Measurements from ENCODE around the gene KCTD11.
"Not testable (repeated sequence)": the region's sequence is repeated elsewhere in the genome, so short reads cannot be mapped to it uniquely, and the experiment has no call there.

Gene KCTD11

DNA sequence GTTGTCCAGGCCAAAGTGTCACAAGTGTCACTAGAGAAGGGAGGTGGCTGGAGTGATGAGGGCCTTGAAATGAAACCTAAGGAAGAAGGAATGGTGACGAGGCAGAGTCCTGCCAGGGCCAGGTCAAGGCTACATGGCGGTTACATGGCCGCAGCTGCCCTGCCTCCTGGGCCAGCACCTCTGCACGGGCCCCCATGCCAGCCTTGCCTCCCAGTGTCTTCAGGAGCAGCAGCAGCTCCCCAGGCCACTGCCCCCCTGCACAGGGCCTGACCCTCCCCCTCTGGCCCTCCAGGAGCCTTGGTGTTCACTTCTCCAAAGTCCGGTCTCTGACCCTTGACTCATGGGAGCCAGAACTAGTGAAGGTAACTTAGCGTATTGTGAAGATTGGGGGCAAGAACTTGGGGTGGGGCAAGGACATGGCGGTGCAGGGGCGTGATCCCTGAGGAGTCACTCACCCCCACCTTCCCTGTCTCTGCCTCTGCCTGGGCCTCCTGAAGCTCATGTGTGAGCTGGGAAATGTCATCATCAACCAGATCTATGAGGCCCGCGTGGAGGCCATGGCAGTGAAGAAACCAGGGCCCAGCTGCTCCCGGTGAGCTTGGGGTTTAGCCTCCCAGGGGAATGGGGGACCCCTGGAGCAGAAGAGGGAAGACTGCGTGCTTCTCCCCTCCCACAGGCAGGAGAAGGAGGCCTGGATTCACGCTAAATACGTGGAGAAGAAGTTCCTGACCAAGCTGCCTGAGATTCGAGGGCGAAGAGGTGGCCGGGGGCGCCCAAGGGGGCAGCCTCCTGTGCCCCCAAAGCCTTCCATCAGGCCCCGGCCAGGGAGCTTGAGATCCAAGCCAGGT, 4.1 kb upstream of the KCTD11 start:
- DNase-seq = no peak

DNA sequence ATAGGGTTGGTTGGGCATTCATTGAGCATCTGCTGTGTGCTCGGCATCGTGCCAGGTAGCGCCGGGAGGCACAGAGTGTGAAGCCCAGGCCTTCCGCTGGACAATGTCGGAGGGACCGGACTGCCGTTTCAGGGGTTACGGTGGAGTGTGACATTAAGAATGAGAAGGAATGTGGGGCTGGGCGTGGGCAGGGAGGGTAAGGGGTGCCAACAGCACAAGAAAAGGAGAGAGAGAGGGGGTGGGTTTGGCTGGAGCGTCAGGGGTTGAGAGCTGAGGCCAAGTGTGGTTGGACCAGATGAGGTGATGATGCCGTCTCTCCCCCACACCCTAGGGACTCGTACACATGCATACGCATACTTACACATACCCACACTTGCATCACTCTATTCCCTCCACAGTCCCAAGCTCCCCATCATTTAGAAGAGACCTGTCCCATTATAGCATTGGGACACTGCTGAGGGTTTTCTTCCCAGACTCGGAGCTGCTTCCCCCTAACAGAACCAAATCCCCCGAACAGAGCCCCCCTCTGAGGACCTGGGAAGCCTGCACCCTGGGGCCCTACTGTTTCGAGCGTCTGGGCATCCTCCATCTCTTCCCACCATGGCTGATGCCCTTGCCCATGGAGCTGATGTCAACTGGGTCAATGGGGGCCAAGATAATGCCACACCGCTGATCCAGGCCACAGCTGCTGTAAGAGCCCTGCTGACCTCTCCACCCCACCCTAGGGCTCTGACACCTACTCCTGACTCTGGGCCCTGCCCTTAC, 3.3 kb upstream of the KCTD11 start:
- no peak for DNase-seq

DNA sequence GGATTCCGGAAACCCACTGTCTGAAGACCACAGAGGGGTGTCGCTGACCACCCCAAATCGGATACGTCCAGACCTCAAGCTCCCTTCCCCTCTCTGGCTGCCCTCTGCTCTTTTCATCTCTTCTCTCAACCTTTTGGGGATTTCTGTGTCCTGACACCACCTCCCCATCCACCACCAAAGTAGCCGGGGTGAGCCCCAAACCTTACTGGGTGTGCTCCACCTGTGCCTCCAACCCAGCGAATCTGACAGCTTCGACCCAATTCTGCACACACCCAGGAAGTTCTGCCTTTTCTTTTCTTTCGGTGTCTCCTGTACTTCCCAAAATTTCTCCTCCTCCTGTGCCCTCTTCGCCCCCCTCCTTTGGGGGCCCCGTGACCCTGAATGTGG, 534 bp downstream of the KCTD11 start:
- DNase-seq = peak; percentile 26

DNA sequence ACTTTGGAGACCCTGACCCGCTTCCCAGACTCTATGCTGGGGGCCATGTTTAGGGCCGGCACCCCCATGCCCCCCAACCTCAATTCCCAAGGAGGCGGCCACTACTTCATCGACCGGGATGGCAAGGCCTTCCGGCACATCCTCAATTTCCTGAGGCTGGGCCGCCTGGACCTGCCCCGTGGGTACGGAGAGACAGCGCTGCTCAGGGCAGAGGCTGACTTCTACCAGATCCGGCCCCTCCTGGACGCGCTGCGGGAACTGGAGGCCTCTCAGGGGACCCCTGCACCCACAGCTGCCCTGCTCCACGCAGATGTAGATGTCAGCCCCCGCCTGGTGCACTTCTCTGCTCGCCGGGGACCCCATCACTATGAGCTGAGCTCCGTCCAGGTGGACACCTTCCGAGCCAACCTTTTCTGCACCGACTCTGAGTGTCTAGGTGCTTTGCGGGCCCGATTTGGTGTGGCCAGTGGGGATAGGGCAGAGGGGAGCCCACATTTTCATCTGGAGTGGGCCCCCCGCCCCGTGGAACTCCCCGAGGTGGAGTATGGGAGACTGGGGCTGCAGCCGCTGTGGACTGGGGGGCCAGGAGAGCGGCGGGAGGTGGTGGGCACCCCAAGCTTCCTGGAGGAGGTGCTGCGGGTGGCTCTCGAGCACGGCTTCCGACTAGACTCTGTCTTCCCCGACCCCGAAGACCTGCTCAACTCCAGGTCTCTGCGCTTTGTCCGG, 1.1 kb downstream of the KCTD11 start:
- no peak for DNase-seq

DNA sequence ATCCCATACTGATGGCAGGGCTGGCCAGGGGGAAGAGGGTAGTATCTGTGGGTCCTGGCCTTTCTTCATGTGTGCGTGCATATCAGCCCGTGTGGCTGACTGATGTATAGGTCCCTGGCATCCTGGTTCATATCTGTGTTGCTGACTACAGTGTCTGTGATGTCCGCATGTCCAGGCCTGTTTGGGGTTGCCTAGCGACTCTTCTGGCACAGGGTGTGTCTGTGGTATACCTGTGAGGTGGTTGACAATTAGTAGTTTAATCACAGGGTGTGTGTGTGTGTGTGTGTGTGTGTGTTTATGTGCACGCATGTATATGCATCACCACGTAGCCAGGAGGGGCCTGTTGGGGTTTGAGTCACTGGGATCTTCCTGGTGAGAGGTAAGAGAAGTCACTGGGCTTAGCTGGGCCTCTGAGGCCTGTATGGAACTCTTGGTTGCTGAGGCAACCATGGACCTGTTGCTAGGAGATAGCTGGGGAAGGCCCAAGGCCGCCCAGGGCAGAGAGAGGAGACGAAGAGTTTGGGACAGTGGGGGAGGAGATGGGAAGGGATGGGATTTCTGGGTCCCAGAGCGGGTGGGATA, 2.4 kb downstream of the KCTD11 start:
- peak; percentile 27 for DNase-seq

DNA sequence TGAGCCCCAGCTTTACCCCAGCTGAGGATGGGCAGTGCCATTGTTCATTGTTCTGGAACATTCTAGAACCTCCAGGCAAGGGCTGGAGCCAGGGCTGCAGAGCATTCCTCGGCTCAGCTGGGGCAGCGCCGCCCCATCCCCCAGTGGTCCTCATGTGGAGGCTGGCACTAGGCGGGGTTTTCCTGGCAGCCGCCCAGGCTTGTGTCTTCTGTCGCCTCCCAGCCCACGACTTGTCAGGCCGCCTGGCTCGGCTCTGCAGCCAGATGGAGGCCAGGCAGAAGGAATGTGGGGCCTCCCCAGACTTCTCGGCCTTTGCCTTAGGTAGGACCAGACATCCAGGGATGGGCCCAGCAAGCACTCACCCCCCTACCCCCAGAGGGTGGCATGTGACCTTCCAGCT, 3.1 kb downstream of the KCTD11 start, which contains the start of gene TMEM95:
TMEM95 (plus strand) TSS at position 104 of the 400 bp plus-strand sequence; CDS start at position 153, 49 bp downstream.
- DNase-seq = no peak

DNA sequence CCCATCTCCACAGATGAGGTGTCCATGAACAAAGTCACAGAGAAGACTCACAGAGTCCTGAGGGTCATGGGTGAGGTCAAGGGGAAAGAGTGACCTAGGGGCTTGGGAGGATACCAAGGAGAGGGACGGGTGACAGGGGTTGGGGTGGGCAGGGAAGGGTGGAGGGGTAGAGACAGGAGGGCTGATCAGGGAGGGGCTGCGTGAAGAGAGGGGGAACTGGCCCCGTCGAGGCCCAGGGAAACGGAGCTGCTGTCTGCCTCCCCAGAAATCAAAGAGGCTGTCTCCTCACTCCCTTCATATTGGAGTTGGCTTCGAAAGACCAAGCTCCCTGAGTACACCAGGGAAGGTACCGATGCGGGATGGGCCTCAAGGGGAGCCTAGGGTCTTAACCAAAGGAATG, 3.6 kb downstream of the KCTD11 start:
- DNase-seq = no peak

DNA sequence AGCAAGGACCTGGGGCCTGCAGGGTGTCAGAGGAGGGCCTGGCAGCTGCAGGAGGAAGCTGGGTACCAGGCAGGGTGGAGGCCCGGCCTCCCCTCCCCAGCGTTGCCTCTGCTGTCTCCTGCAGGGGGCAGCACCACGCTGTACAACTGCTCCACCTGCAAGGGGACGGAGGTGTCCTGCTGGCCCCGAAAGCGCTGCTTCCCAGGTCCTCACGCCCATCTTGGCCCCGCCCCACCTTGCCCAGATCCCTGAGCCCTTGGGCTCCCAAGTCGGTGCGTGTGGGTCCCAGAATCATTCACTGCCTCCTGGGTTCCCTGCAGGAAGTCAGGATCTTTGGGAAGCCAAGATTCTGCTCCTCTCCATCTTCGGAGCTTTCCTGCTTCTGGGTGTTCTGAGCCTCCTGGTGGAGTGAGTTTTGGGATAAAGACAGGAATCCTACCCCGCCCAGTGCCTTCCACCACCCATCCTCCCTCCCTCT, 4.1 kb downstream of the KCTD11 start:
- DNase-seq = peak; percentile 88

DNA sequence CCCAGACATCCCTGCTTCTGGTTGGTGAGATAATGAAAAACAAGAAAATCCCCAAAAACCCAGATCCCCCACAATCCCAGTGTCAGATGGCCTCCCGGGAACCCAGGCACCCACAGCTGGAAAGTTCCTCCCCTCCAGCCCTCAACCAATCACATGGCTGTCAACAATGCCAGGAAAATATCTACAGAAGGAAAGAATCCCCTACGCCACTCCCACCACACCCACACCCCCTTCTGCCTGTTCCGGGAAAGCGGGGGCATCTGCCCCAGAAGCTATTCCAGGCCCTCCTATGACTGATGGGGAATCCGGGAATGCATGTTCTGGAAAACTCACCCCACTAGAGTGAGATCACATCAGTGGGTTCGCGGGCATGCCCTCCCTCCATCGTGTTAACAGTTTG, 4.8 kb downstream of the KCTD11 start:
- no peak for DNase-seq

DNA sequence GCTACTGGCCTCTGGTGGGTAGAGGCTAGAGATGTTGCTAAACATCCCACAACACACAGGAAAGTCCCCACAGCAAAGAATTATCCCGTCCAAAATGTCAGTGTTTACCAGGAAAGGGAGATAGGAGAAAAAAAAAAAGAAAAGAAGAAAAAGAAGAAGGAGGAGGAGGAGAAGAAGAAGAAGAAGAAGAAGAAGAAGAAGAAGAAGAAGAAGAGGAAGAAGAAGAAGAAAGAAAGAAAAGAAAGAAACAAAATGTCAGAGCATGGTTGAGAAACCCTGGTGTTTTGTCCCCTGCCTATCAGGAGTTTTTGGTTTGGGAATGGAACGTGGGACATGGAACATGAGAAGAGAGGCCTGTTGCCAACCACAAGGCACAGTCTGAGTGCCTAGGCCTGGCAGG, 5.4 kb downstream of the KCTD11 start:
- DNase-seq = no peak

DNA sequence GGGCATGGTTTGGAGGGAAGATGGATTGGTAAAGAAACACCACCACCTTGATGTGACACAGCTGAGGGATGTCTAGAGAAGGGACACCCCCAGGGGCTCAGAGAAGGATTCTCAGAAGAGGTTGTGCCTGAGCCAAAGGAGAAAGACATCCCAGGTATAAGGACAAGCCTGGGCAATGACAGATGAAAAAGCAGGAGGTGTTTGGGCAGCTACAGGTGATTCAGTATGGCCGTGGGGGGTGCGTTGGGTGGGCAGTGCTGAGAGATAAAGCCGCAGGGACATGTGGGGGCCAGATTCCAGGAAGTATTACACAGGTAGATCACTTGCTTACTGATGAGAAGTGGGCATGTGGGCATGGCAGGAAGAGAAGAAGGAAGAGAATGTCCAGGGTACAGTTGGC, 9.9 kb downstream of the KCTD11 start:
- DNase-seq = no peak

DNA sequence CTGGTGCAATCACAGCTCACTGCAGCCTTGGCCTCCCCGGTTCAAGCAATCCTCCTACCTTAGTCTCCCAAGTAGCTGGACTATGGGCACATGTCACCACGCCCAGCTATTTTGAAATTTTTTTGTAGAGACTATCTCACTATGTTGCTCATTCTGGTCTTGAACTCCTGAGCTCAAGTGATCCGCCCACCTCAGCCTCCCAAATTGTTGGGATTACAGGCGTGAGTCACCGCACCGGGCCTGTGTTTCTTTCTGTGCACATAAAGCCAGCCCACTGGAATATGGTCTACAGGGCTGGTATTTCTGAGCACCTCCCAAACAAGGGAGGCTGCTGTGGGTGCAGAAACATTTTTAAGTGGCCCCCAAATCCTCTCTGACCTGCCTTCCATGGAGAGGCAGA, 11.3 kb downstream of the KCTD11 start:
- DNase-seq = no peak

DNA sequence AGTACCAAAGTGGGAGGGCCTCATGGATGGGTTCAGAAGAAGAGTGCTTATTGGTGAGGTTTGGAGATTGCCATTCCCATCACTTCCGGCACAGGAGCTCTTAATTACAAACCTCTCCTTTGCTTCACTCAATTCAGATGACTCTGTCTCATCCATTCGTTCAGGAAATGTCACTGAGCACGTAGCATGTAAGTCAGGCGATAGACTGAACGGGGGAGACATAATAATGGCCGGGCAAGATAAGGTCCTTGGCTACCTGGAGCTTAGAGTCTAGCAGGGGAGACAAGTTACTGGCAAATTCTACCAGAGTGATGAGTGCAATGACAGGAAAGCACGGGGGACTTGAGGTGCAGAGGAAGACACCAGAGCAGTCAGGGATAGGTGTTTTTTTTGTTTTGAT, 14.0 kb downstream of the KCTD11 start:
- not testable (repeated sequence) for DNase-seq

DNA sequence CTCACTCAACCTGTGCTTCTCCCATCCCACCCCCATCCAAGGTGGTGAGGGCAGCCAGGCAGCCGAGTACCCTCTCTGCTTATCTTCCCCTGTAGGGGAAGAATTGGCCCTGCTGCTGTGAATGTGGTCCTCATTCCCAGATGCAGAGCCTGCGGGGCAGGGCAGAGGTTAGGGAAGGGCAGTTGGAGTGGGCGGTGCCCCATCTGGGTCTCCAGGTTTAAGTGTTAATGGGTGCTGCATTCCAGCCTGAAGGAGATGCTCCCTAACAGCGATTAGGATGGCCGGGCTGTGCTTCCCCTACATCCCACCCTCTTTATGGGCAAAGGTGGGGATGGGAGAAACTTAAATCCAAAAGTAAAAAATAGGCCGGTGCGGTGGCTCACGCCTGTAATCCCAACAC, 15.1 kb downstream of the KCTD11 start:
- DNase-seq = no peak

DNA sequence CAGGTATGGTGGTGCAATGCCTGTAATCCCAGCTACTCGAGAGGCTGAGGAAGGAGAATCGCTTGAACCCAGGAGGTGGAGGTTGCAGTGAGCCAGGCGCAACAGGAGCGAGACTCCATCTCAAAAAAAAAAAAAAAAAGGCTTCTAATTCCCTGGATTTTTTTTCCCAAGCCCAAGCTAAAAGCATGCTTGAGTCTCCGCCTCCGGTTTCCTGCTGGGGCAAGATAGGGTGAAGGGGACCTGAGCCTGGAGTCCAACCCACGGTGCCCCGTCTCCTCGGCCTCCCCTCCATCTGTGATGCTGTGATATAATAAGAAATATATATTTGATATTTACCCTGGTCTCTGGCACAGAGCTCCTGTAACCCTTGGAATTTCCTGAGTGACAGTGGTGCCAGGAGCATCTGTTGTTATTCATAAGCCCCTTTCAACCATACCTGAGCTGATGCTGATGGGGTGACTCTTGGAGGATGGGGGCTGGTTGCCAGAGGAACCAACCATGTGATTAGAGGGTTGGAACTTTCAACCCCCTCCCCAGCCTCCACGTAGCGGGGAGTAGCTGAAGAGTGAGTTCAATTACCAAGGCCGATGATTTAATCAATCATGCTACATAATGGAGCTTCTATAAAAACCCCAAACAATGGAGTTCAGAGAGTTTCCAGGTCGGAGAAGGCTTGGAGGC, 16.1 kb downstream of the KCTD11 start:
- DNase-seq = no peak

DNA sequence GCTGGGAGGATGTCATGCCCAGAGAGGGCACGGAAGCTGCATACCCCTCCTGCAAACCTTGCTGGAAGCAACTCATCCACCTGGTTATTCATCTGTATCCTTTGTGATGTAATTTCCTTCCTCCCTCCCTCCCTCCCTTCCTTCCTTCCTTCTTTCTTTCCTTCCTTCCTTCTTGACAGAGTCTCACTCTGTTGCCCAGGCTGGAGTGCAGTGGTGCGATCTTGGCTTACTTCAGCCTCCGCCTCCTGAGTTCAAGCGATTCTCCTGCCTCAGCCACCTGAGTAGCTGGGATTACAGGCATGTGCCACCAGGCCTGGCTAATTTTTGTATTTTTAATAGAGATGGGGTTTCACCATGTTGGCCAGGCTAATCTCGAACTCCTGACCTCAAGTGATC, 16.6 kb downstream of the KCTD11 start:
- DNase-seq = not testable (repeated sequence)

DNA sequence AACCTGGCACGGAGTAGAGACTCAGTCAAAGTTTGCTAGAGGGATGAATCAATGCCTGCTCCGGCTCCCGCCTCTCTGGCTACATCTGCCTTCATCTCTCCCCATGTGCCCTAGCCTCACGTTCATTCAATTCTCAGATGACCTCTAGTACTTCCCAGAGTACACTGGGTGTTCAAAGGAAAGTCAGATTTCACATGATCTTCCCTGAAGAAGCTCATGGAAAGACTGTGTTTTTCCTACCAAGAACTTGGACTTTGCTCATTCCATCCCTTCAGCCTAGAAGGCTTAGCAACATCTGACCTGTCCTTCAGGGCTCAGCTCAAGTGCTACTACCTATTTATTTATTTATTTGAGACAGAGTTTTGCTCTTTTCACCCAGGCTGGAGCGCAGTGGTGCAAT, 17.9 kb downstream of the KCTD11 start:
- no peak for DNase-seq

DNA sequence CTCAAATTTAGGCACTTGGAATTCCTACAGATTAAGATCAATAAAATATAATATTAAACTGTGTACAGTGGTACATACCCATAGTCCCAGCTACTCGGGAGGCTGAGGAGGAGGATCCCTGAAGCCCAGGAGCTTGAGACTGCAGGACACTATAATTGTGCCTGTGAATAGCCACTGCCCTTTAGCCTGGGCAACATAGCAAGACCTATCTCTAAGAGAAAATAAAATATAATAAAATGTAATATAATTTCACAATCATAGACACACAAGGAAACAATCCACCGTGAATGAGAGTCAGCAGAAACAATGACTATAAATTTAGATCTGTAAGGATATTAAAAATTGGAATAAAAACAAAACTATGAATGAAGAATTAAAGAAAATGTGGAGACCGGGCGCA, 18.9 kb downstream of the KCTD11 start:
- DNase-seq = no peak

DNA sequence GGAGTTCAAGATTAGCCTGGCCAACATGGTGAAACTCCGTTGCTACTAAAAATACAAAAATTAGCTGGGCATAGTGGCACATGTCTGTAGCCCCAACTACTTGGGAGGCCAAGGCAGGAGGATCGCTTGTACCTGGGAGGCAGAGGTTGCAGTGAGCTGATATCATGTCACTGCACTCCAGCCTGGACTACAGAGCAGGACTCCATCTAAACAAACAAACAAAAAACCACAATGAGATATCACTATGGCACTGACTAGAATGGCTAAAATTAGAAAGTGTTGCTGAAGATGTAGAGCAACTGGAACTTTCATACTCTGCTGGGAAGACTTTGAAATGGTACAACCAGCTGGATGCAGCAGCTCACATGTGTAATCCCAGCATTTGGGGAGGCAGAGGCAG, 22.4 kb downstream of the KCTD11 start:
- DNase-seq = no peak

DNA sequence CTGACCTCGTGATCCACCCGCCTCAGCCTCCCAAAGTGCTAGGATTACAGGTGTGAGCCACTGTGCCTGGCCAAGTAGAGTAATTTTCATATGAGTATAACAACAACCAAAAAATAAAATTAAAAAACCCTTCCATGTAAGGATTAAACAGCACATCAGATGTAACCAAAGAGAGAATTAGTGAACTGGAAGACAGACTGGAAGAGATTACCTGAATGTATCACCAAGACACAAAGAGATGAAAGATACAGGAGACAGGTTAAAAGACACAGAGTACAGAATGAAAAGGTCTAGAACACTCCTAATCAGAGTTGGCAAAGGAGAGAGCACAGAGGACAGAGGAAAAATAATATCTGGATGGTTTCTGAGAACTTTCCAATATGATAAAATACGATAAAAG, 27.2 kb downstream of the KCTD11 start:
- no peak for DNase-seq

DNA sequence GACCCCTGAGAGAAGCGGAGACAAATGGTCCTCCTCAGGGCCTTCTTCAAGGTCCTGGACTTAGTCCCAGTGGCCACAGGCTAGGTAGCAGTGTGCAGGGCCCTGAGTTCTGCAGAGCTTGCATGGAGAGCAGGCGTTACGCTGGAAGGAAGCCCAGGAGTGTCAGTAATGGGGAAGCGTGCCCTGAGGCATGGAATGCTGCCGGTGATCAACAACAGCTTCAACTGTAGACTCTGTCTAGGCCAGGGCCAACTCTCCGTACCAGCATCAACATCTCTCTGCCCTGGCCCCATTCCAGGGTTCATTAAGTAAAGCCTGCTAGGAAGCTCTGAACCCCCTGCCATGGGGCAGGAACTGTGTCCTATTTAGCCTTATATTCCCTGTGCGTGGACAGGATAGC, 28.4 kb downstream of the KCTD11 start:
- DNase-seq = no peak
